Measurements from ENCODE around the gene CYP27A1. TPM values are rescaled to one million over a fixed set of nuclear protein-coding genes. Genes with fewer than 3 reads are reported as not detected.

CYP27A1 gene
- total and polyA plus RNA-seq, 9 of the 15 experiments (the other 6 are each of a cell fraction or from before 2014, with no cell fraction given): 0.20 TPM; not detected in 8

DNA sequence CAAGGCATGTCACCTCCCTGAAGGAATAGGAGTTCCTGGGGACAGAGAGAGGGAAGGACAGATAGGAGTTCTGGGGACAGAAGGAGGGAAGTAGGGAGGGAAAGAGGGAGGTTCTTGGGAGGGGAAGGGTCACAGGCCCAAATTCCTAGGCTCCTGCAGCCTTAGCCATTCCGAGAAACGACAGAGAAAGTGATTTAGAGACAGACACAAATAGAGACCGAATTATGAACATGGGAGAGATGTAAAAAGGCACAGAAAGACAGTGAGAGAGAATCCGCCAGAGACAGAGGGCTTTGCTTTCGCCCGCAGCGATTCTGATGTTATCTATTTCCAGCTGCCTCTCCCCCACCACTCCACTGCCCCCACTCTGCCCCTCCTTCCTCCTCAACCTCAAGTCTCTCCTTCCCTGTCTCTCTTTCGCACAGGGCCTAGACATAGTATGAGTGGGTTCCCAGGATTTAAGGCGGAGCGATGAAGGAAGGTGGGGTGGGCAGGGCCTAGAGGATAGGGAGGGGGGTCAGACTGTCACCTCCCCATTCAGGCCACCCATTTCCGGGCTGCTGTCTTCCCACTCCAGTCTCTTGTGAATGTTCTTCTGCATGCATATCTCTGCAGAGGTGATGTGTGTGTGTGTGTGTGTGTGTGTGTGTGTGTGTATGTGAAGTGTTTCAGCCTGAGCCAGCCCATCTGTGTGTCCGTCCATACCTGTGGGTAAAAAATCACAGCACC lies 74.4 kb downstream of the CYP27A1 start:
- peaks cover 3 to 15% of the 10 kb centered on the region in 2 experiments; a peak in 3 of 5 replicates for H3K4me1 ChIP-seq (replicated peaks in 1 of 2; ENCODE audit: control insufficient read depth in 2 of 2, insufficient read depth in 2 of 2, low read length in 2 of 2)
- DNase-seq (ENCODE audit: extremely low read depth in 1 of 4, low spot score in 3 of 4) (no peak), ATAC-seq (no peak), FAIRE-seq (no peak)
- no peaks in the 10 kb centered on the region for H3K36me3 ChIP-seq (ENCODE audit: control insufficient read depth, insufficient read depth, low read length)
- H3K27ac ChIP-seq (ENCODE audit: extremely low read depth, low read depth, low read length): no peak overlapping the region
- in situ Hi-C loops (cut with MboI) (loop anchor here (10.0 kb wide), 1 partner anchor 258 kb away; no protein-coding TSS in a partner anchor), intact Hi-C loops (cut with micrococcal nuclease) (loop anchor here (10.0 kb wide), 1 partner anchor 298 kb away; no protein-coding TSS in a partner anchor)
- H4K20me1 ChIP-seq (replicated peaks; ENCODE audit: control insufficient read depth, insufficient read depth, low read length): peaks cover 4% of the 10 kb centered on the region; the same call in 1 of the 2 replicates
- H3K9me1 ChIP-seq (ENCODE audit: control insufficient read depth, insufficient read depth, low read length): no peaks in the 10 kb centered on the region
- H3K4me2 ChIP-seq (ENCODE audit: insufficient read depth, low read length): no peak overlapping the region
- WGBS (ENCODE audit: insufficient coverage, low coverage, missing lambda C conversion rate): 2% methylated on average over 9 of the region's 12 CpGs
- no peaks in the 10 kb centered on the region for H3K9me3 ChIP-seq (replicated peaks; ENCODE audit: control insufficient read depth, insufficient read depth, low read depth, low read length)
- ChIA-PET POLR2A (no interaction called here), CTCF (ENCODE audit: low intra/inter-chr PET ratio) (no interaction called here)
- H3K9ac ChIP-seq (ENCODE audit: insufficient read depth in 1 of 2, low read depth in 2 of 2, low read length in 2 of 2): no peak overlapping the region
- H3K79me2 ChIP-seq (ENCODE audit: control insufficient read depth, insufficient read depth, low read length): no peaks in the 10 kb centered on the region
- H2AFZ ChIP-seq (ENCODE audit: low read depth, low read length): no peak overlapping the region
- TF ChIP-seq ZBTB33 (CRISPR knock-in tag; IDR thresholded peaks at IDR 0.05) (no peak), KDM1A (IDR thresholded peaks at IDR 0.05) (peak in 1 of 2 experiments; percentile 44; a peak in 1 of 4 replicates), VEZF1 (CRISPR knock-in tag; IDR thresholded peaks at IDR 0.05) (peak; percentile 65)
- no TSS peak for BruUV-seq (replicated peaks)
- peaks cover 0 to 52% of the 10 kb centered on the region in 2 experiments; a peak in 4 of 5 replicates for H3K27me3 ChIP-seq (ENCODE audit: control insufficient read depth in 2 of 2, insufficient read depth in 2 of 2, low read length in 2 of 2)
- no peak overlapping the region for H3K4me3 ChIP-seq

Data from K562 (cell line).